HK-2 (cell line): ENCODE data around the gene NCOA1.
"Not testable (repeated sequence)": the region's sequence is repeated elsewhere in the genome, so short reads cannot be mapped to it uniquely, and the experiment has no call there.

Experiments
- DNase-seq: peaks from one replicate; pipeline ENCODE4 v3.0.0-alpha.2; 2018; ENCODE audit not compliant: unreplicated experiment

The NCOA1 gene

GRCh38 chr2:24490690-24491541 lies at the start of gene NCOA1:
Gene NCOA1 (plus strand): TSS chr2:24491254. CDS start chr2:24658678, 167,424 bp downstream.
- peak; percentile 89 for DNase-seq

GRCh38 chr2:24448797-24449196 lies 42.3 kb upstream of the NCOA1 start:
- DNase-seq = no peak

GRCh38 chr2:24449344-24449743 lies 41.7 kb upstream of the NCOA1 start:
- no peak for DNase-seq

- DNase-seq = no peak
Measured at GRCh38 chr2:24451805-24452501, 39.1 kb upstream of the NCOA1 start.

GRCh38 chr2:24452502-24452885 lies 38.6 kb upstream of the NCOA1 start:
- DNase-seq = no peak

GRCh38 chr2:24453379-24454073 lies 37.5 kb upstream of the NCOA1 start:
- no peak for DNase-seq

GRCh38 chr2:24454294-24454693 lies 36.8 kb upstream of the NCOA1 start:
- no peak for DNase-seq

- peak; percentile 44 for DNase-seq
Measured at GRCh38 chr2:24456599-24457556, 34.2 kb upstream of the NCOA1 start.

GRCh38 chr2:24457696-24458386 lies 33.2 kb upstream of the NCOA1 start:
- no peak for DNase-seq

- no peak for DNase-seq
Measured at GRCh38 chr2:24459224-24460161, 31.6 kb upstream of the NCOA1 start.

- no peak for DNase-seq
Measured at GRCh38 chr2:24461685-24462084, 29.4 kb upstream of the NCOA1 start.

GRCh38 chr2:24463271-24463670 lies 27.8 kb upstream of the NCOA1 start:
- DNase-seq = no peak

- DNase-seq = no peak
Measured at GRCh38 chr2:24466871-24467870, 23.9 kb upstream of the NCOA1 start.

GRCh38 chr2:24468453-24468852 lies 22.6 kb upstream of the NCOA1 start:
- not testable (repeated sequence) for DNase-seq

- no peak for DNase-seq
Measured at GRCh38 chr2:24469148-24469650, 21.9 kb upstream of the NCOA1 start.

- DNase-seq = no peak
Measured at GRCh38 chr2:24471662-24472061, 19.4 kb upstream of the NCOA1 start.

GRCh38 chr2:24472416-24472815 lies 18.6 kb upstream of the NCOA1 start:
- DNase-seq = no peak

GRCh38 chr2:24473626-24474025 lies 17.4 kb upstream of the NCOA1 start:
- DNase-seq = no peak
